Dermis blood vessel endothelial cell (primary cell): Measurements from ENCODE around the gene MSH2. TPM values are rescaled to one million over a fixed set of nuclear protein-coding genes. Genes with fewer than 3 reads are reported as not detected.

Experiments
- total RNA-seq: library from RNA; depleted of rRNA; stranded (reverse); fragments of >200 nt; gene quantifications from 2 replicates; pipeline ENCODE4 v1.2.3, GENCODE V29; 2014

Gene MSH2
- total RNA-seq, 1 donor from 2014 or later, result 37.3 TPM

Other genes starting within 250 kb of the MSH2 start
- 0.14 TPM in 1 of 2 replicates, not detected in the other for gene STPG4, start 247.8 kb upstream of the MSH2 start, total RNA-seq
- gene CALM2, start 226.6 kb upstream of the MSH2 start, total RNA-seq, result 561 and 684 TPM in 2 replicates
- 0.23 and 0.51 TPM in 2 replicates for gene EPCAM, start 33.8 kb upstream of the MSH2 start, total RNA-seq
- gene KCNK12, start 167.8 kb downstream of the MSH2 start, total RNA-seq, result under 0.01 TPM in 1 of 2 replicates, not detected in the other